Measurements from ENCODE around the gene LZTR1. TPM values are rescaled to one million over a fixed set of nuclear protein-coding genes. Genes with fewer than 3 reads are reported as not detected.

Gene LZTR1
- total and polyA plus RNA-seq, 2 of the 8 experiments (the other 6 are each of a cell fraction or from before 2014, with no cell fraction given) = 22.3 to 31.0 TPM

DNA sequence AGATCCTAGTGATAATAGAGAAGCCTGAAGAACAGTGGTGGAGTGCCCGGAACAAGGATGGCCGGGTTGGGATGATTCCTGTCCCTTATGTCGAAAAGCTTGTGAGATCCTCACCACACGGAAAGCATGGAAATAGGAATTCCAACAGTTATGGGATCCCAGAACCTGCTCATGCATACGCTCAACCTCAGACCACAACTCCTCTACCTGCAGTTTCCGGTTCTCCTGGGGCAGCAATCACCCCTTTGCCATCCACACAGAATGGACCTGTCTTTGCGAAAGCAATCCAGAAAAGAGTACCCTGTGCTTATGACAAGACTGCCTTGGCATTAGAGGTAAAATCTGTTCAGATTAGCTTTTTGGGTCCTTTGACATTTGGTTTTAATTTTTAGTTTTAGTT, 48.2 kb upstream of the LZTR1 start:
- H2AFZ ChIP-seq (ENCODE audit: low read length) = no peak overlapping the region
- DNase-seq (ENCODE audit: low read depth in 1 of 2, low spot score in 2 of 2) (no peak), FAIRE-seq (no peak)
- no peak overlapping the region for H3K23ac ChIP-seq (ENCODE audit: insufficient read length)
- H3K18ac ChIP-seq (ENCODE audit: extremely low read depth, low read length) = no peak overlapping the region
- no peak overlapping the region for H2AK5ac ChIP-seq (ENCODE audit: low read depth, low read length)
- H3K27me3 ChIP-seq (replicated peaks in 1 of 4; ENCODE audit: control insufficient read depth in 3 of 4, extremely low read depth in 1 of 4, insufficient read depth in 3 of 4, low read length in 3 of 4) = no peaks in the 10 kb centered on the region
- peaks cover 52 to 97% of the 10 kb centered on the region in 2 experiments for H3K79me2 ChIP-seq (ENCODE audit: control insufficient read depth in 1 of 2, insufficient read depth in 2 of 2, low read length in 2 of 2)
- no peak overlapping the region for H2BK120ac ChIP-seq (replicated peaks; ENCODE audit: low read depth, low read length)
- H3K4me1 ChIP-seq (replicated peaks in 1 of 4; ENCODE audit: control insufficient read depth in 3 of 4, insufficient read depth in 4 of 4, low read length in 3 of 4) = peaks cover 0 to 4% (median 0%) of the 10 kb centered on the region in 4 experiments; a peak in 2 of 7 replicates
- H3K4ac ChIP-seq (replicated peaks; ENCODE audit: insufficient read length, low read depth, low read length) = no peak overlapping the region
- peaks cover 31 to 34% of the 10 kb centered on the region in 2 experiments for H4K20me1 ChIP-seq (replicated peaks in 1 of 2; ENCODE audit: control insufficient read depth in 1 of 2, insufficient read depth in 2 of 2, low read length in 2 of 2)
- H3K4me2 ChIP-seq (ENCODE audit: insufficient read depth in 1 of 2, low read depth in 2 of 2, low read length in 2 of 2) = no peak overlapping the region
- peaks cover 4 to 36% (median 13%) of the 10 kb centered on the region in 4 experiments; a peak in 7 of 8 replicates for H3K36me3 ChIP-seq (ENCODE audit: control insufficient read depth in 2 of 4, insufficient read depth in 4 of 4, low read length in 3 of 4)
- H2BK12ac ChIP-seq (ENCODE audit: low read depth, low read length) = no peak overlapping the region
- ChIA-PET CTCF (ENCODE audit: partially characterized antibody) (interaction anchor here (0.6 to 0.7 kb wide), 2 partner anchors 13 to 26 kb away, joined by 3 read pairs; no protein-coding TSS in a partner anchor), POLR2A (ENCODE audit: partially characterized antibody) (interaction anchor here (1.4 kb wide), 1 partner anchor 9 kb away, joined by 3 read pairs; no protein-coding TSS in a partner anchor)
- no peak overlapping the region for H3K14ac ChIP-seq (ENCODE audit: insufficient read length)
- H2BK20ac ChIP-seq (ENCODE audit: low read length) = no peak overlapping the region
- no peak overlapping the region for H2BK5ac ChIP-seq (ENCODE audit: low read depth, low read length)
- no peak overlapping the region for H3K4me3 ChIP-seq (ENCODE audit: extremely low read depth in 1 of 4, insufficient read depth in 2 of 4, low read depth in 3 of 4, low read length in 4 of 4)
- H3K27ac ChIP-seq (ENCODE audit: low read depth, low read length) = no peak overlapping the region
- H3K79me1 ChIP-seq (ENCODE audit: low read depth, low read length) = peaks cover 10% of the 10 kb centered on the region
- TF ChIP-seq JUND (IDR thresholded peaks at IDR 0.05; ENCODE audit: low read length) (no peak), TAF1 (IDR thresholded peaks at IDR 0.05; ENCODE audit: low read depth, low read length) (no peak), GTF2F1 (IDR thresholded peaks at IDR 0.05; ENCODE audit: borderline replicate concordance, low read depth, low read length) (no peak), ASH2L (IDR thresholded peaks at IDR 0.05; ENCODE audit: low read length) (no peak), CBX8 (IDR thresholded peaks at IDR 0.05; ENCODE audit: borderline replicate concordance, low read depth, low read length) (no peak), TCF12 (IDR thresholded peaks at IDR 0.05; ENCODE audit: low read depth, low read length) (no peak), TBP (IDR thresholded peaks at IDR 0.05; ENCODE audit: low read depth, low read length) (no peak), SRF (IDR thresholded peaks at IDR 0.05; ENCODE audit: low read depth, low read length) (no peak), NRF1 (IDR thresholded peaks at IDR 0.05; ENCODE audit: low read depth, low read length) (no peak)
- TF ChIP-seq, protein P1, sequence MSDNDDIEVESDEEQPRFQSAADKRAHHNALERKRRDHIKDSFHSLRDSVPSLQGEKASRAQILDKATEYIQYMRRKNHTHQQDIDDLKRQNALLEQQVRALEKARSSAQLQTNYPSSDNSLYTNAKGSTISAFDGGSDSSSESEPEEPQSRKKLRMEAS (IDR thresholded peaks at IDR 0.05) = no peak
- TF ChIP-seq, protein P2, sequence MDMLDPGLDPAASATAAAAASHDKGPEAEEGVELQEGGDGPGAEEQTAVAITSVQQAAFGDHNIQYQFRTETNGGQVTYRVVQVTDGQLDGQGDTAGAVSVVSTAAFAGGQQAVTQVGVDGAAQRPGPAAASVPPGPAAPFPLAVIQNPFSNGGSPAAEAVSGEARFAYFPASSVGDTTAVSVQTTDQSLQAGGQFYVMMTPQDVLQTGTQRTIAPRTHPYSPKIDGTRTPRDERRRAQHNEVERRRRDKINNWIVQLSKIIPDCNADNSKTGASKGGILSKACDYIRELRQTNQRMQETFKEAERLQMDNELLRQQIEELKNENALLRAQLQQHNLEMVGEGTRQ (IDR thresholded peaks at IDR 0.05; ENCODE audit: low read length) = no peak
- H2BK15ac ChIP-seq (ENCODE audit: low read length) = no peak overlapping the region
- no peaks in the 10 kb centered on the region for H3K23me2 ChIP-seq (ENCODE audit: low read depth, low read length)
- H4K8ac ChIP-seq (ENCODE audit: extremely low read depth, insufficient read depth, low read length) = no peak overlapping the region
- H3K9ac ChIP-seq (replicated peaks in 1 of 4; ENCODE audit: extremely low read depth in 1 of 4, low read depth in 3 of 4, low read length in 3 of 4) = no peak overlapping the region
- no peak overlapping the region for H4K5ac ChIP-seq (ENCODE audit: insufficient read length, low read depth, low read length)
- 94% methylated on average over 7 of the region's 7 CpGs; no CpG with 5 or more reads in 1 of the 2 experiments for WGBS, 2 experiments (ENCODE audit: extremely low coverage in 1 of 2, insufficient coverage in 1 of 2, insufficient read length in 1 of 2, insufficient replicate concordance in 2 of 2, low coverage in 1 of 2, low lambda C conversion rate in 2 of 2, missing lambda C conversion rate in 1 of 2)
- H3K9me3 ChIP-seq (ENCODE audit: insufficient read depth in 2 of 2, low read depth in 1 of 2, low read length in 1 of 2) = no peaks in the 10 kb centered on the region
- H3K56ac ChIP-seq (replicated peaks; ENCODE audit: insufficient read length, low read depth, low read length) = no peak overlapping the region
- no peak overlapping the region for H4K91ac ChIP-seq (replicated peaks; ENCODE audit: insufficient read length, low read length)
